Measurements from ENCODE around the gene CABP1. TPM values are rescaled to one million over a fixed set of nuclear protein-coding genes. Genes with fewer than 3 reads are reported as not detected.

CABP1 gene
- total RNA-seq, 1 experiment from 2014 or later: 3.0 TPM

DNA sequence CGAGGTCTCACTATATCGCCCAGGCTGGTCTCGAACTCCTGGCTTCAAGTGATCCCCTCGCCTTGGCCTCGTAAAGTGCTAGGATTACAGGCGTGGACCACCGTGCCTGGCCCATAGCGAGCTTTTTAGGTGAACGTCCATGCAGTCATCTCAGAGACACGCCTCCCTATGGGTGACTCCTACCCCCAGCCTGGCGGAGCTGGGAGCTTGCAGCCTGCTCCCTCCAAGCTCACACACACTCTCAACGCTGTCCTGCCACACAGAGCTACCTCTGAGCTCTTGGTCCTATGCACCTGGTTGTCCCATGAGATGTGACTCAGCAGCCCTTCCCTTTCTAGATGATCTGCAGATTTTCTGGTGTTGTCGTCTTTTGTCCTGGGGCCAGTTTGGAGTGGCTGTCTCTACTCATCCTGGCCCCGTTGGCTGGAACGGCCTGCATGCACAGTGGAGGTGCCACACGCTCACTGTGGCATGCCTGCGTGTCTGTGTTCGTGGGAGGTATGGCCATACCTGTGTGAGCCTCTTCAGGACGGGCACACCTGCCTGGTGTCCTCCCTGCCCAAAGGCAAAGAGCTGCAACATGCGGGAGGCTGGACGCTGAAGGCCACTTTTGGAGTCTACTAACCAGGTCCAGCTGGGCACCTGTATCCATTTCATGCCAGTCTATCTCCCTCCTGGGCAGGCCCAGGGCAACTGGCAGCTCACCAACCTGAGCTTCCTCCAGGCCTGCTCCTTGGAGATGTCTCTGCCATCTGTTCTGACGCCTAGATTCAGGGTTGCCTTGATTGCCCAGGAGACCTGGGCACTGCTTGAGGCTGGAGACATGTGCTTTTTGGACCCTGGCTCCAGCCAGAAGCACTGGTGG, 18.1 kb downstream of the CABP1 start:
- Histone ChIP-seq H2BK15ac (ENCODE audit: low read depth, low read length) (no peak overlapping the region), H3K18ac (ENCODE audit: insufficient read length, low read depth, low read length) (no peak overlapping the region), H3K79me2 (ENCODE audit: insufficient read depth, low read length) (no peaks in the 10 kb centered on the region), H4K91ac (ENCODE audit: insufficient read length, low read depth, low read length) (no peak overlapping the region), H3K27ac (ENCODE audit: insufficient read length, low read depth, low read length) (no peak overlapping the region), H3K23me2 (ENCODE audit: insufficient read length, low read depth, low read length, poor library complexity, severe bottlenecking) (no peaks in the 10 kb centered on the region), H2BK120ac (ENCODE audit: low read depth, low read length, poor library complexity, severe bottlenecking) (no peak overlapping the region), H3K4me2 (ENCODE audit: insufficient read depth, insufficient read length, low read length) (no peak overlapping the region), H3T11ph (ENCODE audit: low read length) (no peak overlapping the region), H2AFZ (ENCODE audit: low read length) (no peak overlapping the region), H2BK12ac (ENCODE audit: insufficient read length, low read depth, low read length) (no peak overlapping the region), H4K5ac (ENCODE audit: insufficient read length, low read depth, low read length) (no peak overlapping the region), H3K9ac (ENCODE audit: extremely low read depth, insufficient read length, low read length) (no peak overlapping the region), H3K23ac (ENCODE audit: insufficient read length, low read depth, low read length) (no peak overlapping the region), H3K4me1 (ENCODE audit: insufficient read depth, low read length) (no peaks in the 10 kb centered on the region), H3K79me1 (ENCODE audit: insufficient read depth, low read depth, low read length, poor library complexity, severe bottlenecking) (no peaks in the 10 kb centered on the region), H3K27me3 (ENCODE audit: insufficient read depth, low read length) (no peaks in the 10 kb centered on the region), H3K56ac (ENCODE audit: insufficient read length, low read depth, low read length) (no peak overlapping the region), H3K4ac (ENCODE audit: low read depth, low read length) (no peak overlapping the region), H2AK5ac (ENCODE audit: insufficient read length, low read length) (no peak overlapping the region), H3K14ac (ENCODE audit: insufficient read depth, low read length) (no peak overlapping the region; the same call in 1 of the 2 replicates), H4K20me1 (ENCODE audit: control insufficient read depth, insufficient read depth, insufficient read length) (no peaks in the 10 kb centered on the region), H2BK20ac (ENCODE audit: low read depth, low read length, poor library complexity, severe bottlenecking) (no peak overlapping the region), H2BK5ac (ENCODE audit: insufficient read length, low read length) (no peak overlapping the region), H3K9me3 (ENCODE audit: control insufficient read depth, low read depth, low read length) (no peaks in the 10 kb centered on the region), H4K8ac (replicated peaks; ENCODE audit: insufficient read length, low read depth, low read length) (no peak overlapping the region)
- WGBS (ENCODE audit: extremely low coverage, insufficient read length, low lambda C conversion rate): no CpG with 5 or more reads among the region's 22 CpGs
- TF ChIP-seq, protein P1, sequence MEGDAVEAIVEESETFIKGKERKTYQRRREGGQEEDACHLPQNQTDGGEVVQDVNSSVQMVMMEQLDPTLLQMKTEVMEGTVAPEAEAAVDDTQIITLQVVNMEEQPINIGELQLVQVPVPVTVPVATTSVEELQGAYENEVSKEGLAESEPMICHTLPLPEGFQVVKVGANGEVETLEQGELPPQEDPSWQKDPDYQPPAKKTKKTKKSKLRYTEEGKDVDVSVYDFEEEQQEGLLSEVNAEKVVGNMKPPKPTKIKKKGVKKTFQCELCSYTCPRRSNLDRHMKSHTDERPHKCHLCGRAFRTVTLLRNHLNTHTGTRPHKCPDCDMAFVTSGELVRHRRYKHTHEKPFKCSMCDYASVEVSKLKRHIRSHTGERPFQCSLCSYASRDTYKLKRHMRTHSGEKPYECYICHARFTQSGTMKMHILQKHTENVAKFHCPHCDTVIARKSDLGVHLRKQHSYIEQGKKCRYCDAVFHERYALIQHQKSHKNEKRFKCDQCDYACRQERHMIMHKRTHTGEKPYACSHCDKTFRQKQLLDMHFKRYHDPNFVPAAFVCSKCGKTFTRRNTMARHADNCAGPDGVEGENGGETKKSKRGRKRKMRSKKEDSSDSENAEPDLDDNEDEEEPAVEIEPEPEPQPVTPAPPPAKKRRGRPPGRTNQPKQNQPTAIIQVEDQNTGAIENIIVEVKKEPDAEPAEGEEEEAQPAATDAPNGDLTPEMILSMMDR (conservative IDR thresholded peaks at IDR 0.05): no peak
- Mint-ChIP-seq H3K4me1 (peaks cover 3% of the 10 kb centered on the region in 2 experiments; a peak in 3 of 4 replicates), H3K27me3 (ENCODE audit: low read depth) (no peaks in the 10 kb centered on the region; the same call in 1 of the 2 replicates), H3K27ac (peak overlapping the region in 1 of 3 experiments; percentile 54; a peak in 2 of 7 replicates), H3K36me3 (ENCODE audit: insufficient read depth in 1 of 3, low read depth in 3 of 3) (no peaks in the 10 kb centered on the region; a peak in 1 of 7 replicates), H3K4me3 (no peak overlapping the region), H3K9me3 (no peaks in the 10 kb centered on the region)
- DNase-seq: no peak
